Left ventricle myocardium inferior (tissue), 1 donor: ENCODE measurements around the gene DDX25. TPM values are rescaled to one million over a fixed set of nuclear protein-coding genes. Genes with fewer than 3 reads are reported as not detected.

Experiments used
- DNase-seq: peaks from one replicate; pipeline ENCODE4 v3.0.0-alpha.2; 2020
- H3K27ac ChIP-seq: fragments of 200-600 bp; replicated peaks from 2 replicates; pipeline ENCODE4 v1.8.0; 2021
- H3K27me3 ChIP-seq: fragments of 200-600 bp; 2 replicates; pipeline ENCODE4 v1.8.0; 2021; ENCODE audit warnings: low read depth
- H3K36me3 ChIP-seq: fragments of 200-600 bp; 2 replicates; pipeline ENCODE4 v1.8.0; 2021
- H3K4me1 ChIP-seq: fragments of 200-600 bp; 2 replicates; pipeline ENCODE4 v1.8.0; 2021
- H3K4me3 ChIP-seq: fragments of 200-600 bp; 2 replicates; pipeline ENCODE4 v1.8.0; 2021; ENCODE audit warnings: mild to moderate bottlenecking, moderate library complexity
- H3K9me3 ChIP-seq: fragments of 200-600 bp; replicated peaks from 2 replicates; pipeline ENCODE4 v1.8.0; 2021
- intact Hi-C: fragments of 100-400 bp; cut with micrococcal nuclease; formaldehyde crosslinking; loops from one replicate; pipeline ENCODE4 v1.11.0; 2022
- total RNA-seq: library from RNA; stranded (reverse); fragmentation: NEBNext Ultra II Directional; extraction: Animal tissue kit (Norgen Biotek cat#: 25700); gene quantifications from one replicate; pipeline ENCODE4 v1.2.1, GENCODE V29; 2021
- TF ChIP-seq, protein P1 (sequence below): fragments of 200-600 bp; IDR thresholded peaks from 2 replicates; pipeline ENCODE4 v1.8.0; 2021; ENCODE audit warnings: antibody characterized with exemption, mild to moderate bottlenecking, borderline replicate concordance
- donor health status: DM: no; HTN: yes; CAD: no; lungs with severe emphysema.

DDX25 gene
- total RNA-seq, 1 donor from 2014 or later = 0.14 TPM

DNA sequence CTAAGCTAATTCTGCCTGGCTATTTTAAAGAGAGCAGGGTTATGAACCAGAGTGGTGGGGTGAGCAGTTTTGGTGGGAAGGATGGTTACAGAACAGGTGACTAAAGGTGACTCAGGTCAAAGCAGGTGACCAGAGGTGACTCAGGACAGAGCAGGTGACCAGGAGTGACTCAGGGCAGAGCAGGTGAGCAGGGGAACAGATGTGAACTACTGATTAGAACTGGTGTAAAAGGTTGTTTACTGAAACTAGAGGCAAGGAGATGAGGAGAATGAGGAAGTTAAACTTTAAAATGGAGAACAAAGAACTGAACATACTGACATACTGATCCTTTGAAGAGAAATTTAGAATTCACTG, 32.2 kb upstream of the DDX25 start:
- H3K4me1 ChIP-seq = no peaks in the 10 kb centered on the region
- no peak for DNase-seq
- no peaks in the 10 kb centered on the region for H3K36me3 ChIP-seq
- H3K27me3 ChIP-seq = no peaks in the 10 kb centered on the region
- no peaks in the 10 kb centered on the region for H3K9me3 ChIP-seq
- H3K4me3 ChIP-seq = no peak overlapping the region
- no peak overlapping the region for H3K27ac ChIP-seq
- TF ChIP-seq, protein P1, sequence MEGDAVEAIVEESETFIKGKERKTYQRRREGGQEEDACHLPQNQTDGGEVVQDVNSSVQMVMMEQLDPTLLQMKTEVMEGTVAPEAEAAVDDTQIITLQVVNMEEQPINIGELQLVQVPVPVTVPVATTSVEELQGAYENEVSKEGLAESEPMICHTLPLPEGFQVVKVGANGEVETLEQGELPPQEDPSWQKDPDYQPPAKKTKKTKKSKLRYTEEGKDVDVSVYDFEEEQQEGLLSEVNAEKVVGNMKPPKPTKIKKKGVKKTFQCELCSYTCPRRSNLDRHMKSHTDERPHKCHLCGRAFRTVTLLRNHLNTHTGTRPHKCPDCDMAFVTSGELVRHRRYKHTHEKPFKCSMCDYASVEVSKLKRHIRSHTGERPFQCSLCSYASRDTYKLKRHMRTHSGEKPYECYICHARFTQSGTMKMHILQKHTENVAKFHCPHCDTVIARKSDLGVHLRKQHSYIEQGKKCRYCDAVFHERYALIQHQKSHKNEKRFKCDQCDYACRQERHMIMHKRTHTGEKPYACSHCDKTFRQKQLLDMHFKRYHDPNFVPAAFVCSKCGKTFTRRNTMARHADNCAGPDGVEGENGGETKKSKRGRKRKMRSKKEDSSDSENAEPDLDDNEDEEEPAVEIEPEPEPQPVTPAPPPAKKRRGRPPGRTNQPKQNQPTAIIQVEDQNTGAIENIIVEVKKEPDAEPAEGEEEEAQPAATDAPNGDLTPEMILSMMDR = no peak
- intact Hi-C loops = no loop called here

DNA sequence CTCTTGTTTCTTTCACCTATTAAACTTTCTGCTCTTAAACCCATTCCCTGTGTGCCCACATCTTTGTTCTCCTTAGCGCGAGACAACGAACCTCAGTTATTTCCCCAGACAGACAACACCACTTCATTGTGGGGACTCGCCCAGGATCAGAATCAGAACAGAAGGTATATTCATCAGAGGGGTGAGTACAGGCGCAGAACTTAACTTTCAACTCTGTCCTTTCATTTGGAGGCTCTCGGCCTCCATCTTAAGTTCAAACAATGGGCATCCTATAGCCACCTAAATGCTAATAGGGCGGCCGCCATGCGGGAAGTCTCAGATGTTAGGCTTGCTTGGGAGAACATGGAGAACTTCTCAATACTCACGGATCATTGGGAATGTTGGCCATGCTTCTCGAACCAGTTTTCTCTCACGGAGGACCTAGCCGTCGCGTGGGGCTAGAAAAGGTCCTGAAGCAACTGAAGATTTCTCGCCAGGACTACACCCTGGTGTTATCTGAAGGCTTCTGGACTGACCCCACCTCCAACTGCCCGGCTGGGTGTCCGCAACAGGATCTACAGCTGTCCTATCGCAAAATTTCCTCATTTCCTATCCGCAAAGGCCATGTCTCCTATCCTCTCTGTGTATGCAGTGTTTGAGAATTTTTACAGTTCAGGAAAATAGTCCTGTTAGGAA, 30.3 kb upstream of the DDX25 start:
- TF ChIP-seq, protein P1 = no peak
- intact Hi-C loops = no loop called here
- peak overlapping the region; percentile 44 for H3K4me3 ChIP-seq

DNA sequence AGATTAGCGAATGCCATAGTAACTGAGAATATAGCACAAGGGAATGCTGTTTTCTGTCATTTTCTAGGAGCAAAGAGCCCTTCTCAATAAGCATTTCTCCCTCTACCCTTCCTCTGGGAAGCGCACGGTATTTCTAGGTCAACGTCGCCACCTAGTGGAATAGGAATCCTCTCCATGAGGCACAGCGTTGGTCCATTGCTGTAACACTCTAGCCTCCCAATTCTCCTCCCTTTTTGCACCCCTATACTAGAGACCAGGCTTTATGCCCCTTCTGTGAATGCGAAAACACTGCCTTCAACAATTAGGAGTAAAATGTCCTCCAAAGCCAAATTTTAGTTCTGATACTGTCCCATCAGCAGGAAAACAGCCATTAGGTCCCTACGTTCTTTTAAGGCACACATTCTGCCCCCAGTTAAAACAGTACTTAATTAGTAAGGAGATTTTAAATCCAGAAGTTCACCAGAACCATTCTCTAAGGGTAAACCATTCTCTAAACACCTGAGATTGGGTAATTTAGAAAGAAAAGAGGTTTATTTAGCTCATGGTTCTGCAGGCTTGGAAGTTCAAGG, 29.7 kb upstream of the DDX25 start:
- H3K36me3 ChIP-seq = no peaks in the 10 kb centered on the region
- no peaks in the 10 kb centered on the region for H3K4me1 ChIP-seq
- peak overlapping the region; percentile 44 for H3K4me3 ChIP-seq
- H3K27me3 ChIP-seq = no peaks in the 10 kb centered on the region
- H3K27ac ChIP-seq = no peak overlapping the region
- H3K9me3 ChIP-seq = no peaks in the 10 kb centered on the region
- intact Hi-C loops = no loop called here
- peak; percentile 25 for DNase-seq
- TF ChIP-seq, protein P1 = peak; percentile 82

More for the DNA sequence above, 30.3 kb upstream of the DDX25 start:
- H3K9me3 ChIP-seq = no peaks in the 10 kb centered on the region
- no peaks in the 10 kb centered on the region for H3K36me3 ChIP-seq
- H3K4me1 ChIP-seq = no peaks in the 10 kb centered on the region
- no peak overlapping the region for H3K27ac ChIP-seq
- no peaks in the 10 kb centered on the region for H3K27me3 ChIP-seq
- DNase-seq = no peak

DNA sequence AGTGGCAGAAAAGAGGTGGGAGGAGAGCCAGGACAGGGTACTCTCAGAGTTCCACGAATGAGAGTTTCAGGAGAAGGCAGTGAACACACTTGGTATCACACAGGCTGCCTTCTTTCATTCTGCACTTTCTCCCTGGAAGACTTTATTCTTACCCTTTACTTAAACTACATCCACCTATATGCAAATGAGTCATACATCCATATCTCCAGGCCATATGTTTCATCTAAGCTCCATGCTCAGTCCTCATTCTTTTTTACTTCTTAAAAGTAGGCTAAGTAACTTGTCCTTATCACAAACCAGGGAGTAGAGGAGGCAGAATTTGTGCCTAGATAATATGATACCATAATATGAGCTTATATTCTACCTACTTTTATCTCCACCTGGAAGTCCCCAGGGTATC, 23.0 kb upstream of the DDX25 start:
- TF ChIP-seq, protein P1 = no peak
- Histone ChIP-seq H3K4me3 (no peak overlapping the region), H3K9me3 (no peaks in the 10 kb centered on the region), H3K36me3 (no peaks in the 10 kb centered on the region), H3K27ac (no peak overlapping the region), H3K4me1 (peaks cover under 1% of the 10 kb centered on the region), H3K27me3 (no peaks in the 10 kb centered on the region)
- no peak for DNase-seq
- intact Hi-C loops = no loop called here

DNA sequence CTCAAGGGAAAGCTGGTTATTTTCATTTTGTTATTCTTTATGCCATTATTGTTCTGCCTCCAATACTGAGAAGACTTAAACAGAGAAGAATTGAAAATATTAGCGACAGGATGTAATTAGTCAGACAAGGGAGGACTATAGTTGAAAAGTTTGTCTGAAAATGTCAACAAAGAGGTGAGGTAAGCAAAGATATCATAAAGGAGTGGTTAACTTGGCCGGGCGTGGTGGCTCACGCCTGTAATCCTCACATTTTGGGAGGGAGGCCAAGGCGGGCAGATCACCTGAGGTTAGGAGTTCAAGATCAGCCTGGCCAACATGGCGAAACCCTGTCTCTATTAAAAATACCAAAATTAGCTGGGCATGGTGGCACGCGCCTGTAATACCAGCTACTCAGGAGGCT, 20.9 kb upstream of the DDX25 start:
- Histone ChIP-seq H3K36me3 (no peaks in the 10 kb centered on the region), H3K9me3 (no peaks in the 10 kb centered on the region), H3K27me3 (no peaks in the 10 kb centered on the region), H3K4me3 (no peak overlapping the region), H3K27ac (no peak overlapping the region), H3K4me1 (peaks cover 18% of the 10 kb centered on the region)
- TF ChIP-seq, protein P1 = no peak
- DNase-seq = no peak
- intact Hi-C loops = no loop called here
